ENCODE results near the gene MPZ. TPM values are rescaled to one million over a fixed set of nuclear protein-coding genes. Genes with fewer than 3 reads are reported as not detected.

Gene MPZ
- total RNA-seq, 1 donor from 2014 or later: 2.3 TPM

DNA sequence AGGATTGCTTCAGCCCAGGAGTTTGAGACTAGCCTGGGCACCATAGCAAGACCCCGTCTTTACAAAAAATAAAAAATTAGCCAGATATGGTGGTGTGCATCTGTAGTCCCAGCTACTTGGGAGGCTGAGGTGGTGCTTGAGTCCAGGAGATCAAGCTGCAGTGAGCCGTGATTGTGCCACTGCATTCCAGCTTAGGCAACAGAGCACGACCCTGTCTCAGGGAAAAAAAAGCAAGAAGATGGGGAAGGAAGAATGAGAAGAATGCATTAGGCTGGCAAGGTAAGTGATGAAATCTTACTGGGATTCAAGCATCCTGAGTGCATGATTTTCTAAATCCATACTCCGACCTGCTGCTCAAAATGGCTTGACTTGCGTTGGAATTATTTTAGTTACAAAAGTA, 44.5 kb downstream of the MPZ start:
- H3K36me3 Mint-ChIP-seq (ENCODE audit: low read depth, unreplicated experiment): no peaks in the 10 kb centered on the region
- peaks cover 10% of the 10 kb centered on the region for H3K4me1 Mint-ChIP-seq (ENCODE audit: low read depth, unreplicated experiment)
- DNase-seq (ENCODE audit: low read depth) (no peak), FAIRE-seq (no peak)
- H3K27me3 Mint-ChIP-seq (ENCODE audit: low read depth, unreplicated experiment): peaks cover 16% of the 10 kb centered on the region
- Histone ChIP-seq H3K79me2 (ENCODE audit: insufficient read depth, low read length) (no peaks in the 10 kb centered on the region), H3K27me3 (ENCODE audit: insufficient read depth, low read length) (peaks cover 16% of the 10 kb centered on the region), H3K9ac (ENCODE audit: low read length) (no peak overlapping the region), H3K4me1 (ENCODE audit: insufficient read depth, low read length) (peaks cover 6% of the 10 kb centered on the region), H3K4me2 (ENCODE audit: low read length) (no peak overlapping the region), H4K20me1 (ENCODE audit: insufficient read depth, low read length) (no peaks in the 10 kb centered on the region), H3K4me3 (ENCODE audit: insufficient read depth, low read depth, low read length) (no peak overlapping the region), H3K36me3 (ENCODE audit: insufficient read depth, low read length) (no peaks in the 10 kb centered on the region), H3K27ac (ENCODE audit: low read depth, low read length) (no peak overlapping the region), H2AFZ (ENCODE audit: low read depth, low read length) (no peak overlapping the region), H3K9me3 (ENCODE audit: insufficient read depth, low read depth, low read length) (no peaks in the 10 kb centered on the region)
- no peaks in the 10 kb centered on the region for H3K9me3 Mint-ChIP-seq (ENCODE audit: unreplicated experiment)
- no peak overlapping the region for H3K4me3 Mint-ChIP-seq (ENCODE audit: unreplicated experiment)
- no peak for TF ChIP-seq EZH2 (IDR thresholded peaks at IDR 0.05; ENCODE audit: insufficient read depth, low read length)
- TF ChIP-seq, protein P1, sequence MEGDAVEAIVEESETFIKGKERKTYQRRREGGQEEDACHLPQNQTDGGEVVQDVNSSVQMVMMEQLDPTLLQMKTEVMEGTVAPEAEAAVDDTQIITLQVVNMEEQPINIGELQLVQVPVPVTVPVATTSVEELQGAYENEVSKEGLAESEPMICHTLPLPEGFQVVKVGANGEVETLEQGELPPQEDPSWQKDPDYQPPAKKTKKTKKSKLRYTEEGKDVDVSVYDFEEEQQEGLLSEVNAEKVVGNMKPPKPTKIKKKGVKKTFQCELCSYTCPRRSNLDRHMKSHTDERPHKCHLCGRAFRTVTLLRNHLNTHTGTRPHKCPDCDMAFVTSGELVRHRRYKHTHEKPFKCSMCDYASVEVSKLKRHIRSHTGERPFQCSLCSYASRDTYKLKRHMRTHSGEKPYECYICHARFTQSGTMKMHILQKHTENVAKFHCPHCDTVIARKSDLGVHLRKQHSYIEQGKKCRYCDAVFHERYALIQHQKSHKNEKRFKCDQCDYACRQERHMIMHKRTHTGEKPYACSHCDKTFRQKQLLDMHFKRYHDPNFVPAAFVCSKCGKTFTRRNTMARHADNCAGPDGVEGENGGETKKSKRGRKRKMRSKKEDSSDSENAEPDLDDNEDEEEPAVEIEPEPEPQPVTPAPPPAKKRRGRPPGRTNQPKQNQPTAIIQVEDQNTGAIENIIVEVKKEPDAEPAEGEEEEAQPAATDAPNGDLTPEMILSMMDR (IDR thresholded peaks at IDR 0.05; ENCODE audit: insufficient read depth, low read depth, low read length): no peak
- no peak overlapping the region for H3K27ac Mint-ChIP-seq (ENCODE audit: unreplicated experiment)

DNA sequence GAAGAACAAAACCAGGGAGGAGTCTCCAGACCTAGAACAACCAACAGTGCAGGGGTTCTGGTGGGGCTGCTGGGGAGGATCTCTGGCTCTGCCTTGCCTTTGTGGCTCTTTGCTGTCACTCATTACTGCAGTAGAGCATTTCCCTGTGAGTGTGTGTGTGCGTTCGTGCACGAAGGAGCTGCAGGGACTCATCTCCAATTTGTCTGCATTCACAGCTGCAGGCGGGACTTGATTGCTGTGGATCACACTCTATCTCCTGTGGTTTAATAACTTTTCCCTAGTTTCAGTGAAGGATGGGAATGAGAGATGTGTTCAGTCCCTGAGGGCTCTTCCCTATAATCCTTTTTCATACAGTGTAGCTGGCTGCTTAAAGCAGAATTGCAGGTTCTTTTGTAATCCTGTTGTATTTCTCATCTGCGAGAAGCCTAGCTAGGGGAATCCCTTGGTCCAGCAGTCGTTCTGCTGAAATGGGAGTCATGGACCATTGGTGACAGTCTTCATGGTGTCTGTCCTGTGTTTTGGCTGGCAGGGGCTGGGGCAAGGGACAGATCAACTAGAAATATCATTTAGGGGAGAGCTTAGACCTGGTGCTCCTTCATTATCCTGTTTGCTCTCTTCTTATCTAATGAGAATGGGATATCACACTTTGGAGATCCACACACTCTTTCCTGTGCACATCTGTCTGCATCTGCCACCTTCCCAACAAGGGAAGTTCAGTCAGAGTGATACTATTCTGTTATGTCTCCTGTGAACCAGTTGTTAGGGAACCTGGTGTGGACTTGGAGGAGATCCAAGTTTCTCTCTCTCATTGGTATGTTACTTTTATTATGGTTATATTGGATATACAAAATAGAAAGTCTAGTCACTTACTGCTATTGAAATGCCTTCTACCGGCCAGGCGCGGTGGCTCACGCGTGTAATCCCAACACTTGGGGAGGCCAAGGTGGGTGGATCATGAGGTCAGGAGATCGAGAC, 48.2 kb downstream of the MPZ start:
- H3K27me3 Mint-ChIP-seq (ENCODE audit: low read depth, unreplicated experiment): peaks cover 40% of the 10 kb centered on the region
- FAIRE-seq: no peak
- Histone ChIP-seq H3K27ac (ENCODE audit: low read depth, low read length) (no peak overlapping the region), H3K9me3 (ENCODE audit: insufficient read depth, low read depth, low read length) (peaks cover 8% of the 10 kb centered on the region), H3K27me3 (ENCODE audit: insufficient read depth, low read length) (peaks cover 40% of the 10 kb centered on the region), H3K9ac (ENCODE audit: low read length) (no peak overlapping the region), H3K4me2 (ENCODE audit: low read length) (no peak overlapping the region), H2AFZ (ENCODE audit: low read depth, low read length) (no peak overlapping the region), H3K4me1 (ENCODE audit: insufficient read depth, low read length) (peaks cover 11% of the 10 kb centered on the region), H4K20me1 (ENCODE audit: insufficient read depth, low read length) (no peaks in the 10 kb centered on the region), H3K4me3 (ENCODE audit: insufficient read depth, low read depth, low read length) (no peak overlapping the region), H3K79me2 (ENCODE audit: insufficient read depth, low read length) (no peaks in the 10 kb centered on the region), H3K36me3 (ENCODE audit: insufficient read depth, low read length) (no peaks in the 10 kb centered on the region)
- DNase-seq (ENCODE audit: low read depth): no peak
- H3K4me3 Mint-ChIP-seq (ENCODE audit: unreplicated experiment): no peak overlapping the region
- no peak overlapping the region for H3K27ac Mint-ChIP-seq (ENCODE audit: unreplicated experiment)
- peaks cover 3% of the 10 kb centered on the region for H3K36me3 Mint-ChIP-seq (ENCODE audit: low read depth, unreplicated experiment)
- peaks cover 12% of the 10 kb centered on the region for H3K9me3 Mint-ChIP-seq (ENCODE audit: unreplicated experiment)
- peaks cover 7% of the 10 kb centered on the region for H3K4me1 Mint-ChIP-seq (ENCODE audit: low read depth, unreplicated experiment)
- no peak for TF ChIP-seq EZH2 (IDR thresholded peaks at IDR 0.05; ENCODE audit: insufficient read depth, low read length)
- TF ChIP-seq, protein P1 (IDR thresholded peaks at IDR 0.05; ENCODE audit: insufficient read depth, low read depth, low read length): no peak
